GM23338 (cell line): Measurements from ENCODE around the gene KRTAP5-4.

Experiments used
- EZH2 ChIP-seq: fragments of 200-600 bp; sonication (generic); IDR thresholded peaks from one replicate; pipeline ENCODE4 v1.8.0; 2017; ENCODE audit warnings: antibody characterized with exemption, mild to moderate bottlenecking, low read depth; ENCODE audit not compliant: unreplicated experiment
- POLR2AphosphoS5 ChIP-seq: IDR thresholded peaks from 2 replicates; pipeline ENCODE4 v1.6.1; 2016; ENCODE audit warnings: antibody characterized with exemption, low read depth
- STAT1 ChIP-seq: IDR thresholded peaks from one replicate; pipeline ENCODE4 v1.6.1; 2016; ENCODE audit warnings: antibody characterized with exemption; ENCODE audit not compliant: unreplicated experiment
- TF ChIP-seq, protein P1 (sequence below), 2 experiments: fragments of 200-600 bp in 1 of 2; sonication (generic) in 1 of 2; conservative IDR thresholded peaks; 2 replicates each; pipeline versions ENCODE4 v1.5.1 to v1.6.1; 2016 to 2017; ENCODE audit warnings: antibody characterized with exemption in 2 of 2, low read depth in 2 of 2, mild to moderate bottlenecking in 2 of 2, moderate library complexity in 1 of 2

GRCh38 chr11:1639102-1639620, 17.2 kb upstream of the KRTAP5-4 start:
- TF ChIP-seq, protein P1, sequence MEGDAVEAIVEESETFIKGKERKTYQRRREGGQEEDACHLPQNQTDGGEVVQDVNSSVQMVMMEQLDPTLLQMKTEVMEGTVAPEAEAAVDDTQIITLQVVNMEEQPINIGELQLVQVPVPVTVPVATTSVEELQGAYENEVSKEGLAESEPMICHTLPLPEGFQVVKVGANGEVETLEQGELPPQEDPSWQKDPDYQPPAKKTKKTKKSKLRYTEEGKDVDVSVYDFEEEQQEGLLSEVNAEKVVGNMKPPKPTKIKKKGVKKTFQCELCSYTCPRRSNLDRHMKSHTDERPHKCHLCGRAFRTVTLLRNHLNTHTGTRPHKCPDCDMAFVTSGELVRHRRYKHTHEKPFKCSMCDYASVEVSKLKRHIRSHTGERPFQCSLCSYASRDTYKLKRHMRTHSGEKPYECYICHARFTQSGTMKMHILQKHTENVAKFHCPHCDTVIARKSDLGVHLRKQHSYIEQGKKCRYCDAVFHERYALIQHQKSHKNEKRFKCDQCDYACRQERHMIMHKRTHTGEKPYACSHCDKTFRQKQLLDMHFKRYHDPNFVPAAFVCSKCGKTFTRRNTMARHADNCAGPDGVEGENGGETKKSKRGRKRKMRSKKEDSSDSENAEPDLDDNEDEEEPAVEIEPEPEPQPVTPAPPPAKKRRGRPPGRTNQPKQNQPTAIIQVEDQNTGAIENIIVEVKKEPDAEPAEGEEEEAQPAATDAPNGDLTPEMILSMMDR (conservative IDR thresholded peaks at IDR 0.05; ENCODE audit: low read depth in 2 of 2): no peak
- no peak for TF ChIP-seq POLR2AphosphoS5
- no peak for TF ChIP-seq EZH2
- TF ChIP-seq STAT1: no peak
